ENCODE results near the gene LRP1B.
A peak's percentile ranks its signal among the peaks of the same experiment; 100 is the strongest.

The LRP1B gene

GRCh38 chr2:140603416-140603815 is 1527.4 kb downstream of the LRP1B start:
- H3K4me3 ChIP-seq (ENCODE audit: low read length) = no peak overlapping the region
- DNase-seq (ENCODE audit: low read depth) = no peak
- TF ChIP-seq CTCF (IDR thresholded peaks at IDR 0.05; ENCODE audit: insufficient read depth, low read depth, low read length, missing control alignments) = no peak

GRCh38 chr2:140601801-140602200 is 1529.0 kb downstream of the LRP1B start:
- no peak overlapping the region for H3K4me3 ChIP-seq (ENCODE audit: low read length)
- DNase-seq (ENCODE audit: low read depth) = no peak
- TF ChIP-seq CTCF (IDR thresholded peaks at IDR 0.05; ENCODE audit: insufficient read depth, low read depth, low read length, missing control alignments) = no peak

DNA sequence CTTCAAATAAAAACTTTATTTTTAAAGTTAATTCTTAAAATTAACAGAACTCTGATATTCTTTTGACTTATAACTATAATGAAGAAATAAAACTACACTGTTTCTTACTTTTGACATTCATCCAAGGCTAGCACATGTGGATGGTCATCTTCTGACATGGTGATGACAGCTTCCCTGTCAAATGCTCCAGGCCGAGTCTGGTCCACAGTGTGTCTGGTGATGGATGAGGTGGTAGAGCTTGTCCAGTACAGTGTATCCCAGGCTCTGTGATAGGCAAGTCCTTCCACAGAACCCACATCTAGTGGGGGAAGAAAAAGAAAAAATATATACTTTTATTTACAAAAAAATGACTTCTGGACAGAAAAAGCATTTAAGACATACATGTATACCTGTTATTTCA is 1529.5 kb downstream of the LRP1B start:
- DNase-seq (ENCODE audit: low read depth) = no peak
- no peak overlapping the region for H3K4me3 ChIP-seq (ENCODE audit: low read length)
- TF ChIP-seq CTCF (IDR thresholded peaks at IDR 0.05; ENCODE audit: insufficient read depth, low read depth, low read length, missing control alignments) = no peak

DNA sequence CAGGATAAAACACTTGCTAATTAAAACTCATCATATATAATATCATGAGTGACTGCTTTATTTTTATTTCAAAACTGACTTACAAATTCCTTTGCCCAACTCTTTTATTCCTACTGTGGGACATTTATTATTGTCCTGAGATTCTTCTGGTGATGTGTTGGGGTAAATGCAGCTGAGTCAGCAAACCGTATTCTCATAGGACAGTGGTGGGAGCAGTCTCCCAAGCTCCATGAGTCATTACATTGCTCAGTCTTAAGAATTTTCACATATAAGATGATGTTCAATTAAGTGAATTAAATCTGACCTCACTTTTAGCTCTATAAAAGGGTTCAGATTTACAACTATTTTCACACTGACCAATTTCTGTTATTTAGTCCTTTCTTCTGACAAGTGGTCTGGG is 1530.7 kb downstream of the LRP1B start:
- no peak for TF ChIP-seq CTCF (IDR thresholded peaks at IDR 0.05; ENCODE audit: insufficient read depth, low read depth, low read length, missing control alignments)
- DNase-seq (ENCODE audit: low read depth) = peak; percentile 66
- H3K4me3 ChIP-seq (ENCODE audit: low read length) = no peak overlapping the region

DNA sequence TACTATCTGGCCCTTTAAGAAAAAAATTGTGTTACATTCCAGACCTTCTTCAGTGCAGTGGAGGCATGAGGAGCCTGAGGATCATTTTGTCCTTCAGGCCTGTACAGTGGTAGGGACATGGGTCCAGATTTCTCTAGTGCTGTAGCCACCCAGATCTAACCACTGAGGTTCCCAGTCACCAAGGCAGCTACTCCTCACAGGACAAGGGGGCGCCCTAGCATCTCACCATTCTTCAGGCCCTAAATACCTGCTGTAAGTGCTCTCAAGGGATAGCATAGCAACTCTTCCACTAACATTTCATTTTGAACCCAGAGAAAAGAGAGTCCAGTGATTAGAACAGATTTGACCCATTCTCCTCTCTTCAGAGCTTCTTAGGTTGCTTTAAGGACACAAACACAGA is 1533.0 kb downstream of the LRP1B start:
- H3K4me3 ChIP-seq (ENCODE audit: low read length) = no peak overlapping the region
- no peak for TF ChIP-seq CTCF (IDR thresholded peaks at IDR 0.05; ENCODE audit: insufficient read depth, low read depth, low read length, missing control alignments)
- no peak for DNase-seq (ENCODE audit: low read depth)

DNA sequence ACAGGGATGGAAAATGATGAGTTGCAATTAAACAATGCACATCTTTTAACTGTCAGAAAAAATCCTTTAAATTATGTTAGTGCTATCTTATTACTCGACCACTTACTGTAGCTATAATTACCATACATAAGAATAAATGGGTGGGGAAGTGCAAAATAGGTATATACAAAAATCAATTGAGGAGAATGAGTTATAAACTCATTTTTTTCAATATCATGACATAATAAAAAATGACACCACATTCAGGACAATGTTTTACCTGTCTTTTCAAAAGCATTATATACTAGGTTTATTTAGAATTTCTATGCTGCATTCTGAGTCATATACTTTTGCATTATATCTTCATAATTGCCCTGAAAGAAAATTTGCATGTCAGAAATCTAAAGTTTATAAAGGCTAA is 1533.6 kb downstream of the LRP1B start:
- no peak for DNase-seq (ENCODE audit: low read depth)
- no peak for TF ChIP-seq CTCF (IDR thresholded peaks at IDR 0.05; ENCODE audit: insufficient read depth, low read depth, low read length, missing control alignments)
- H3K4me3 ChIP-seq (ENCODE audit: low read length) = no peak overlapping the region

- no peak overlapping the region for H3K4me3 ChIP-seq (ENCODE audit: low read length)
- TF ChIP-seq CTCF (IDR thresholded peaks at IDR 0.05; ENCODE audit: insufficient read depth, low read depth, low read length, missing control alignments) = no peak
- no peak for DNase-seq (ENCODE audit: low read depth)
Observed at GRCh38 chr2:140596447-140596846, 1534.4 kb downstream of the LRP1B start.
